ENCODE measurements around the gene ACKR2.
"Not testable (repeated sequence)": the region's sequence is repeated elsewhere in the genome, so short reads cannot be mapped to it uniquely, and the experiment has no call there.

ACKR2 gene

DNA sequence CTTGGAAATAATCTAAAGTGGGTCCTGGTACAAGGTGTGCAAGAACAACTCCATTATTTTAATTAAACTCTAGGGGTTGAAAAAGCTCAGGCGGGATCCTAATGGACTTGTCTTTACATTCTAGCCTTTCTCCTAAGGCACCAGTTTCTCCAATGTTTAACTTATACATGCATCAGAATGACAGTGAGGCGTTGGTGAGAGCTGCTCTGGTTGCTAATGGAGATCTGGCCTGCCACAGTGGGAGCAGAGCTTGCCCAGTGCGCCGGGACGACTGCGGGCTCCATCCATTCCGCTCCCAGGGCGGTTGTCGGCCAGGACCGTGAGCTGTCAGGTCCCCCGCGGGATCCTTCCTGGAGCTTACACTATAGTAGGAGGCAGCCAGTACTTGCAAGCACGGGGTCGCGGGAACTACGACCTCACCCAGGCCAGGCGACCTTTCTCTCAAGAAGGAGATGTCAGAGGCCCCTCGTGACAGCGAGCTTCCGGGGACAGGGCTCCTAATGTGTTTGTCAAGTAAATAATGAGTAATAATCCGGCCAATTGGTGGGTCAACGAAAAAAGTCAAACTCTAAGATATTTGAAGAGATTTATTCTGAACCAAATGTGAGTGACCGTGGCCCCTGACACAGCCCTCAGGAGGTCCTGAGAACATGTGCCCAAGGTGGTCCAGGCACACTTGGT is 4.0 kb upstream of the ACKR2 start:
- Mint-ChIP-seq H3K4me3 (peak overlapping the region; percentile 96), H3K9me3 (no peaks in the 10 kb centered on the region), H3K36me3 (ENCODE audit: insufficient read depth) (peaks cover 16% of the 10 kb centered on the region), H3K27ac (peak overlapping the region; percentile 87 to 96), H3K27me3 (peaks cover 19 to 26% of the 10 kb centered on the region in 2 donors), H3K4me1 (ENCODE audit: low read depth in 2 of 2) (peaks cover 24 to 37% of the 10 kb centered on the region in 2 donors)
- DNase-seq: no peak
- no peak for ATAC-seq (replicated peaks)

DNA sequence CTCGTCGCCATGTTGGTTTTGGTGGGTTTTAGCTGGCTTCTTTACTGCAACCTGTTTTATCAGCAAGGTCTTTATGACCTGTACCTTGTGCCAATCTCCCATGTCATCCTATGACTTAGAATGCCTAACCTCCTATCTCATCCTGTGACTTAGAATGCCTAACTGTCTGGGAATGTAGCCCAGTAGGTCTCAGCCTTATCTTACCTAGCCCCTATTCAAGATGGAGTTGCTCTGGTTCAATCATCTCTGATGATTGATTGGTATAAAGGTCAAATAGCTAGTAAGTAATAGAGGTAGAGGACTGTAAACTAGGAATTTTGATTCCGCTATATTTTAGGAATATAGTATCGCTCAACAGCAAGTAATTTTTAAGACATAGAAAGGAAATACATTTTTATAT is 1.3 kb upstream of the ACKR2 start:
- H3K9me3 Mint-ChIP-seq: no peaks in the 10 kb centered on the region
- no peak for DNase-seq
- peaks cover 16% of the 10 kb centered on the region for H3K36me3 Mint-ChIP-seq (ENCODE audit: insufficient read depth)
- H3K4me1 Mint-ChIP-seq (ENCODE audit: low read depth in 2 of 2): peaks cover 18 to 20% of the 10 kb centered on the region in 2 donors
- H3K27me3 Mint-ChIP-seq: peaks cover 19 to 44% of the 10 kb centered on the region in 2 donors
- H3K27ac Mint-ChIP-seq: no peak overlapping the region
- H3K4me3 Mint-ChIP-seq: no peak overlapping the region
- no peak for ATAC-seq (replicated peaks)

DNA sequence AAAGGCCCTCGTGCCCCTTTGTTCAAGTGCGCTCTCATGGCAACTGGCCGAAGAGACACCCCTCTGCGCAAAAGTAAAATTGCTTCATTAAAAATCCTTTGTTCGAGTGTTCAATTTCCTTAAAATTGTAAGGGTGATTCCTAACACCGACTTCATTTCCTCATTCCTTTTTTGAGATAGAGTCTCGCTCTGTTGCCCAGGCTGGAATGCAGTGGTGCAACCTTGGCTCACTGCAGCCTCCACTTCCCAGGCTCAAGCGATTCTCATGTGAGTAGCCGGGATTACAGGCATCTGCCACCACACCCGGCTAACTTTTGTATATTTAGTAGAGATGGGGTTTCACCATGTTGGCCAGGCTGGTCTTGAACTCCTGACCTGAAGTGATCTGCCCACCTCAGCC is 1.5 kb downstream of the ACKR2 start:
- H3K4me3 Mint-ChIP-seq; H3K9me3 Mint-ChIP-seq; DNase-seq; H3K4me1 Mint-ChIP-seq (ENCODE audit: low read depth in 2 of 2); H3K36me3 Mint-ChIP-seq (ENCODE audit: insufficient read depth); ATAC-seq (replicated peaks): not testable (repeated sequence)
- peaks cover 16 to 38% of the 10 kb centered on the region in 2 donors for H3K27me3 Mint-ChIP-seq
- H3K27ac Mint-ChIP-seq: peak overlapping the region in 1 of 2 donors; percentile 60

DNA sequence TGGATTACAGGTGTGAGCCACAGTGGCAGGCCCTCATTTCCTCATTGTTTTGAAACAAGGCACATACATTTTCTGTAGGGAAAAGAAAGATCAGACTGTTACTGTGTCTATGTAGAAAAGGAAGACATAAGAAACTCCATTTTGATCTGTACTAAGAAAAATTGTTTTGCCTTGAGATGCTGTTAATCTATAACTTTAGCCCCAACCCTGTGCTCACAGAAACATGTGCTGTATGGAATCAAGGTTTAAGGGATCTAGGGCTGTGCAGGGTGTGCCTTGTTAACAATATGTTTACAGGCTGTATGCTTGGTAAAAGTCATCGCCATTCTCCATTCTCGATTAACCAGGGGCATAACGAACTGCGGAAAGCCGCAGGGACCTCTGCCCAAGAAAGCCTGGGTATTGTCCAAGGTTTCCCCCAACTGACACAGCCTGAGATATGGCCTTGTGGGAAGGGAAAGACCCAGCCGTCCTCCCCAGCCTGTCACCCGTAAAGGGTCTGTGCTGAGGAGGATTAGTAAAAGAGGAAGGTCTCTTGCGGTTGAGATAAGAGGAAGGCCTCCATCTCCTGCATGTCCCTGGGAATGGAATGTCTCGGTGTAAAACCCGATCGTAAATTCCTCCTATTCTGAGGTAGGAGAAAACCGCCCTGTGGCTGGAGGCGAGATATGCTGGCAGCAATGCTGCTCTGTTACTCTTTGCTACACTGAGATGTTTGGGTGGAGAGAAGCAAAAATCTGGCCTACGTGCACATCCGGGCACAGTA is 2.1 kb downstream of the ACKR2 start:
- not testable (repeated sequence) for DNase-seq; H3K4me1 Mint-ChIP-seq (ENCODE audit: low read depth in 2 of 2); H3K4me3 Mint-ChIP-seq; H3K36me3 Mint-ChIP-seq (ENCODE audit: insufficient read depth); ATAC-seq (replicated peaks); H3K9me3 Mint-ChIP-seq
- Mint-ChIP-seq H3K27ac (peak overlapping the region in 1 of 2 donors; percentile 60), H3K27me3 (peaks cover 10 to 32% of the 10 kb centered on the region in 2 donors)

DNA sequence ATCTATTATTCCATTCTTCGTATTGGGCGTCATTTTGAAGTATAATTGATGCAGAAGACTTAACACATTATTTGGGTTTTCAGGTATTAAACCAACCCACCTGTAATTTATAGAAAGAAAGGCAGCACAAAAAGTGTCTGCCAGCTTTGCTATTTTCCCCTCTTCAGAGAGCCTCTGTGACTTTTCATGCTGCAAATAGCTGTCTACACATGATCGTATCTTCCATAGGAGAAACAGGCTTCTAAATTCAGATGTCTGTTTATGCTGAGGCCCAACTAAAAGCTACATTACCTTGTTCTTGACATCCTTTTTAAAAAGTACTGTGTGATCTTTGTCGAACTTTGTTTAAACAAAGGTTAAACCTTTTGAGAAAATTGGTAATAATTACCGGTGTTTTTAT is 5.0 kb downstream of the ACKR2 start:
- H3K36me3 Mint-ChIP-seq (ENCODE audit: insufficient read depth): no peaks in the 10 kb centered on the region
- ATAC-seq (replicated peaks) (no peak), DNase-seq (no peak)
- no peaks in the 10 kb centered on the region for H3K9me3 Mint-ChIP-seq
- H3K4me3 Mint-ChIP-seq: no peak overlapping the region
- H3K27me3 Mint-ChIP-seq: peaks cover 0 to 22% of the 10 kb centered on the region in 2 donors
- peaks cover 0 to 2% of the 10 kb centered on the region in 2 donors for H3K4me1 Mint-ChIP-seq (ENCODE audit: low read depth in 2 of 2)
- no peak overlapping the region for H3K27ac Mint-ChIP-seq

DNA sequence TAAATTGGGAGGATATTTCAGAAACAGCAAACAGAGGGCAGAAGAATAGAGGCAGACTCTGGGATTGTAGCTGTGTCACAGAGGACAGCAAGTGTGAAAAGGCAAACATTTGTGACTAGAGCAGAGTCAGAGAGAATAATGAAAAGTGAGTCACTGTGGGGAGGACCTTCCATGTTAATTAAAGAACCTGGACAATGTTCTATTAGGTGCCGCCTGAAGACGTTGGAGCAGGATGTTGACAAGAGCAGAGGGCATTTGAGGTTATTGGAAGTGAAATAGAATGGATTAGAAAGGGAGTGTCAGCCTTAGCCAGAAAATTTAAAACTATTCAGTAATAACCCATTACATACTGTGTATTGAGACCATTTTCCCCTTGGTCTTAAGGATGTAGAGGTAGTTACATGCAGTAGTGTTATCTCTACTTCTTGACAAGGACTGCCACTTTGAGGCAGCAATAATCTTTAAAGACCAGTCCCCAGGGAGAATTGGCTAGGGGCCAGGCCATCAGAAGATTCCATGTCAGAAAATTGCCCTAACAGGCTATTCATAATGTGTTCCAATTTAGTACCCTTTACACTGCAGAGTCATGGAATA is 5.8 kb downstream of the ACKR2 start:
- H3K36me3 Mint-ChIP-seq (ENCODE audit: insufficient read depth): no peaks in the 10 kb centered on the region
- no peak for DNase-seq
- H3K4me1 Mint-ChIP-seq (ENCODE audit: low read depth in 2 of 2): peaks cover 0 to 2% of the 10 kb centered on the region in 2 donors
- H3K9me3 Mint-ChIP-seq: no peaks in the 10 kb centered on the region
- no peak overlapping the region for H3K4me3 Mint-ChIP-seq
- peaks cover 0 to 18% of the 10 kb centered on the region in 2 donors for H3K27me3 Mint-ChIP-seq
- no peak overlapping the region for H3K27ac Mint-ChIP-seq
- no peak for ATAC-seq (replicated peaks)

DNA sequence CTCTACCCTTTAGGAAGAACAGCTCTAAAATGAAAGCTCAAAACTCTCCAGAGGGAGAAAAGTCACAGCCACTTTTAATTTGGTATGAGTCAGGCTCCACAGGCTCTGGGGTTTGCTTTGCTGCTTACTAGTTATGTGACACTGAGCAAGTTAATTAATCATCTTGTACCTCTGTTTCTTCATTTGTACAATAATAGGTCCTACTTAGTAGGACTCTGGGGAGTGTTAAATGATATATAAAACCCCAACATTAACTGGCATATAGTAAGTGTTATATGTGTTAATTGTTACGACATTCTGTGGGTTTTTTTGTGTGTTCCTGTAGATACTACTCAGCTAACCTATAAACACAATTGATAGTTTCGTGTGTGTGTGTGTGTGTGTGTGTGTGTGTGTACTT is 6.6 kb downstream of the ACKR2 start:
- H3K27me3 Mint-ChIP-seq: peaks cover 0 to 14% of the 10 kb centered on the region in 2 donors
- no peaks in the 10 kb centered on the region for H3K36me3 Mint-ChIP-seq (ENCODE audit: insufficient read depth)
- H3K4me3 Mint-ChIP-seq: no peak overlapping the region
- DNase-seq (no peak), ATAC-seq (replicated peaks) (no peak)
- no peak overlapping the region for H3K27ac Mint-ChIP-seq
- no peaks in the 10 kb centered on the region for H3K9me3 Mint-ChIP-seq
- H3K4me1 Mint-ChIP-seq (ENCODE audit: low read depth in 2 of 2): peaks cover 0 to 2% of the 10 kb centered on the region in 2 donors

DNA sequence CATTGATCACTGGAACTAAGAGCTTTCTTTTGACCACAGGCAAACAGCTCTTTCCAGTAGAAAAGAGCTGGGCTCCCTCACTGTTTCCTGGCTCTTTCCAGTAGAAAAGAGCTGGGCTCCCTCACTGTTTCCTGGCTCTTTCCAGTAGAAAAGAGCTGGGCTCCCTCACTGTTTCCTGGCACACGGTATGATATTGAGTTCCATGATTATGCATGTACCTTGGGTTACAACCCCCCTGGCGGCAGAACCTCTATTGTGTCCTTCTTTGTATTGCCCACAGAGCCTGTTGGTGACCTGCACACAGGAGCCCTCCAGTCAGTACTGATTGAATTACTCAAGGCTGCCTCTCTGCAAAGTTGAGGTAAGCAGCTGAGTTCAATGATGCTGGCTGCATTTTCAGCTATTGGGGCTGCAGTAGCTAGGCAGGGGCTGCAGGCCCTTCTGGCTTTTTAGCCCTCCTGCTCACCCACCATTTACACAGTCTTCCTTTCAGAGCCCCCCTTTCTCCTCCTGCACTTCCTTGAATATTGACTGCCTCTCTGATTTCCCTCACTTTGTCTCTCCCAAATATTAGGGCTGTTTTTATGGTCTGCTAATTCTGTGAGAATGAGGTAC is 10.2 kb downstream of the ACKR2 start:
- no peaks in the 10 kb centered on the region for H3K36me3 Mint-ChIP-seq (ENCODE audit: insufficient read depth)
- no peaks in the 10 kb centered on the region for H3K9me3 Mint-ChIP-seq
- H3K4me1 Mint-ChIP-seq (ENCODE audit: low read depth in 2 of 2): no peaks in the 10 kb centered on the region
- no peak overlapping the region for H3K27ac Mint-ChIP-seq
- DNase-seq: no peak
- no peak overlapping the region for H3K4me3 Mint-ChIP-seq
- H3K27me3 Mint-ChIP-seq: peaks cover 9 to 12% of the 10 kb centered on the region in 2 donors
- ATAC-seq (replicated peaks): no peak

DNA sequence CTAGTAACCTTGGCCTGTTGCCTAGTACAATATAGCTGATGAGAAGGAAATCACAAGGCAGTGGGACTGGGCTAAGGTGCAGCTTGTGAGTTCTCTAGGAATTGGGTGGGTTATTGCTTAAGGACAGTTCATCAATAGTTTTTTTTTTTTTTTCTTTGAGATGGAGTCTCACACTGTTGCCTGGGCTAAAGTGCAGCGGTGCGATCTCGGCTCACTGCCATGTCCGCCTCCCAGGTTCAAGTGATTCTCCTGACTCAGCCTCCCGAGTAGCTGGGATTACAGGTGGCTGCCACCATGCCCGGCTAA is 11.5 kb downstream of the ACKR2 start:
- DNase-seq: no peak
- Mint-ChIP-seq H3K36me3 (ENCODE audit: insufficient read depth) (no peaks in the 10 kb centered on the region), H3K27ac (no peak overlapping the region), H3K9me3 (no peaks in the 10 kb centered on the region), H3K27me3 (peaks cover 9 to 18% of the 10 kb centered on the region in 2 donors), H3K4me3 (no peak overlapping the region), H3K4me1 (ENCODE audit: low read depth in 2 of 2) (no peaks in the 10 kb centered on the region)
- no peak for ATAC-seq (replicated peaks)

DNA sequence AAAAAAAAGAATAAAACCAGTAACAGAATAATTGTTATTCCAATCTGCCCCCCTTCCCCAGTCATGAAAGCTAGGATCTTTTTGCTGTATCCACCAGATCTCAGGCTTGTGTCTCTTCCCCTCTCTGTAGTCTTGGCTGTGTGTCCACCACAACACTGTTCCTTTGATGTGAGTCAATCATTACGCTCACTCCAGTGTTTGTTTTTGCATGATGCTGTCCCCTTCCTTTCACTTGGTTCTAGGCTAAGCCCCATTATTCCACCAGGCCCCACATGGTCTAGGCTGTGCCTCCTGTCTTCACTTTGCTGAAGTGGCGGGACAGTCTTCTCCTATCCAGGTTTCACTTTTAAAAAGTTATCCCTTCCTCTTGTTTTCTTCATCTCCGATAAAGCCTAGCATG is 13.6 kb downstream of the ACKR2 start:
- H3K27me3 Mint-ChIP-seq: peaks cover 18 to 39% of the 10 kb centered on the region in 2 donors
- no peak for DNase-seq
- ATAC-seq (replicated peaks): no peak
- H3K27ac Mint-ChIP-seq: no peak overlapping the region
- no peak overlapping the region for H3K4me3 Mint-ChIP-seq
- H3K36me3 Mint-ChIP-seq (ENCODE audit: insufficient read depth): no peaks in the 10 kb centered on the region
- no peaks in the 10 kb centered on the region for H3K4me1 Mint-ChIP-seq (ENCODE audit: low read depth in 2 of 2)
- no peaks in the 10 kb centered on the region for H3K9me3 Mint-ChIP-seq

DNA sequence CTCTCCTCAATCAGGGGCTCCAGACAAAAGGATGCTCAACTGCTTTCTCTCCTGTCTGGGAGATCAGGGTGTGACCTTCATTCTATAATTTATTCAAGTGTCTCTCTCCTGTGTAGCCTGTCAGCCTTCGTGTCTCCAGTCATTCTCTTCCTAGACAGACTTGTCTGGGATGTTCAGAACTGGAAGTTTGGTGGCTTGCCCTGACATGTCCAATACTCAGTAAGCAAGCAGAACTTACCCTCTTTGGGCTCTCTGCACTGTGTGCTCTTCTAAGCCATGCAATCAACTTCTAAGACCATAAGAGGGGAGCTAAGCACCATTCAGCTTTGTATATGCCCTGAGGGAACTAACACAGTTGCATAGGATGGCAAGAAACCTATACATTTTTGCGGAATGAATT is 14.1 kb downstream of the ACKR2 start:
- no peaks in the 10 kb centered on the region for H3K4me1 Mint-ChIP-seq (ENCODE audit: low read depth in 2 of 2)
- no peak for ATAC-seq (replicated peaks)
- no peaks in the 10 kb centered on the region for H3K9me3 Mint-ChIP-seq
- DNase-seq: no peak
- peaks cover 21 to 44% of the 10 kb centered on the region in 2 donors for H3K27me3 Mint-ChIP-seq
- H3K36me3 Mint-ChIP-seq (ENCODE audit: insufficient read depth): no peaks in the 10 kb centered on the region
- no peak overlapping the region for H3K27ac Mint-ChIP-seq
- H3K4me3 Mint-ChIP-seq: no peak overlapping the region

DNA sequence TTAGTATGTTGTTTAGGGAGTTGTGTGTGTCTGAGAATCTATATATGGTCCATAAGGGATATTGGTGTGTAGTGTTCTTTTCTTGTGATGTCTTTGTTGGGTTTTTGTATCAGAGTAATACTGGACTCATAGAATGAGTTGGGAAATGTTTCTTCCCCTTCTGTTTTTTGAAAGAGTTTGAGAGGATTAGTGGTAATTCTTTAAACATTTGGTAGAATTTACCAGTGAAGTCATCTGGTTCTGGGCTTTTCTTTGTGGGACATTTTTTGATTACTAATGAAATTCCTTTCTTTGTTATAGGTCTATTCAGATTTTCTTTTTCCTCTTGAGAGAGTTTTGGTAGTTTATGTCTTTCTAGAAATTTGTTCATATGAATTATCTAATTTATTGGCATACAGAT is 16.9 kb downstream of the ACKR2 start:
- Mint-ChIP-seq H3K36me3 (ENCODE audit: insufficient read depth) (no peaks in the 10 kb centered on the region), H3K27me3 (peaks cover 30 to 47% of the 10 kb centered on the region in 2 donors), H3K9me3 (no peaks in the 10 kb centered on the region), H3K27ac (no peak overlapping the region), H3K4me1 (ENCODE audit: low read depth in 2 of 2) (no peaks in the 10 kb centered on the region), H3K4me3 (no peak overlapping the region)
- DNase-seq (no peak), ATAC-seq (replicated peaks) (no peak)

DNA sequence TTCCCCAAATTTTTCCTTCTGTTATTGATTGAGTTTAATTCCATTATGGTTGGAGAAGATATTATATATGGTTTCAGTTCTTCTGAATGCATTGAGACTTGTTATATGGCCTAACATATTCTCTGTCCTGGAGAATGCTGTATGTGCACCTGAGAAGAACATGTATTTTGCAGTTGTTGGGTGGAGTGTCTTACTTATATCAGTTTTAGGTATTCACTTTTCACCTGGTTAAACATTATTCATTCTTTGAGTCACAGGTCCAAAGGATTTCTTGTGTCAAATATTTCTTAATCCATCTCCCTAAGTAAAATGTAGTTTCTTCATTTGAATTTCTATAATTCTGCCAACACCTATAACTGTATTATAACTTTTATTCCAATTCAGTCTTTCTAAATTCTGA is 17.8 kb downstream of the ACKR2 start:
- Mint-ChIP-seq H3K36me3 (ENCODE audit: insufficient read depth) (no peaks in the 10 kb centered on the region), H3K9me3 (no peaks in the 10 kb centered on the region)

More for the DNA sequence above, 17.8 kb downstream of the ACKR2 start:
- Mint-ChIP-seq H3K27me3 (peaks cover 30 to 47% of the 10 kb centered on the region in 2 donors), H3K4me1 (ENCODE audit: low read depth in 2 of 2) (peaks cover 5 to 6% of the 10 kb centered on the region in 2 donors), H3K4me3 (no peak overlapping the region), H3K27ac (no peak overlapping the region)
- no peak for ATAC-seq (replicated peaks)
- DNase-seq: no peak
